NCI-H2107 (cell line): ENCODE measurements around the gene ADK.
"Not testable (repeated sequence)": the region's sequence is repeated elsewhere in the genome, so short reads cannot be mapped to it uniquely, and the experiment has no call there.

ENCODE experiments used
- DNase-seq: peaks from one replicate; lab custom pipeline; 2025; lab: John Stamatoyannopoulos, UW

The ADK gene

GRCh38 chr10:74238516-74238915, 87.5 kb downstream of the ADK start:
- no peak for DNase-seq

- DNase-seq, result no peak
Measured at GRCh38 chr10:74243067-74243466, 92.0 kb downstream of the ADK start.

- no peak for DNase-seq
Measured at GRCh38 chr10:74244097-74244685, 93.2 kb downstream of the ADK start.

- no peak for DNase-seq
Measured at GRCh38 chr10:74244807-74245206, 93.8 kb downstream of the ADK start.

GRCh38 chr10:74246495-74246894, 95.5 kb downstream of the ADK start:
- no peak for DNase-seq

GRCh38 chr10:74249865-74250264, 98.8 kb downstream of the ADK start:
- DNase-seq, result no peak

GRCh38 chr10:74255214-74255613, 104.2 kb downstream of the ADK start:
- DNase-seq, result no peak

- no peak for DNase-seq
Measured at GRCh38 chr10:74255888-74256357, 104.9 kb downstream of the ADK start.

GRCh38 chr10:74262856-74263255, 111.8 kb downstream of the ADK start:
- no peak for DNase-seq

- DNase-seq, result no peak
Measured at GRCh38 chr10:74263996-74264395, 113.0 kb downstream of the ADK start.

- no peak for DNase-seq
Measured at GRCh38 chr10:74272288-74272687, 121.3 kb downstream of the ADK start.

GRCh38 chr10:74275755-74276290, 124.8 kb downstream of the ADK start:
- DNase-seq, result no peak

GRCh38 chr10:74276416-74276815, 125.4 kb downstream of the ADK start:
- no peak for DNase-seq

GRCh38 chr10:74282151-74282847, 131.3 kb downstream of the ADK start:
- no peak for DNase-seq

- DNase-seq, result no peak
Measured at GRCh38 chr10:74282848-74283210, 131.8 kb downstream of the ADK start.

GRCh38 chr10:74289188-74289587, 138.2 kb downstream of the ADK start:
- no peak for DNase-seq

- DNase-seq, result no peak
Measured at GRCh38 chr10:74289951-74290350, 138.9 kb downstream of the ADK start.

GRCh38 chr10:74290708-74291107, 139.7 kb downstream of the ADK start:
- DNase-seq, result no peak

- no peak for DNase-seq
Measured at GRCh38 chr10:74292871-74293427, 141.9 kb downstream of the ADK start.

GRCh38 chr10:74293686-74294371, 142.8 kb downstream of the ADK start:
- DNase-seq, result no peak

GRCh38 chr10:74297389-74298080, 146.5 kb downstream of the ADK start:
- no peak for DNase-seq

- DNase-seq, result not testable (repeated sequence)
Measured at GRCh38 chr10:74300074-74300621, 149.1 kb downstream of the ADK start.
